K562 (cell line): ENCODE results near the gene MYO15A. TPM values are rescaled to one million over a fixed set of nuclear protein-coding genes. Genes with fewer than 3 reads are reported as not detected.

Experiments used
- ATAC-seq: fragments of 200-7000 bp; cut with Tn5 transposase; 3 replicates; pipeline ENCODE4 v1.9.1; 2020; ENCODE audit warnings: moderate library complexity
- BruUV-seq: library from RNA; stranded (reverse); fragments of 400-500 nt; replicated peaks from 2 replicates; lab custom pipeline; 2021; lab: Mats Ljungman, UMichigan
- CTCF ChIA-PET: fragments of 300-600 bp; formaldehyde crosslinking; extraction: SDS; loops from one replicate; lab custom pipeline; 2021; ENCODE audit warnings: low intra/inter-chr PET ratio; lab: Yijun Ruan, JAX
- POLR2A ChIA-PET: fragments of 300-600, 350-650 bp; sonication (Branson Sonifier 250); formaldehyde crosslinking; extraction: SDS; loops from one replicate; lab custom pipeline; 2021; ENCODE audit warnings: antibody characterized with exemption, inconsistent platforms; lab: Yijun Ruan, JAX
- DNase-seq, 4 experiments: peaks; one replicate each; pipeline versions ENCODE4 v3.0.0 to v3.0.0-alpha.2; 2011 to 2018; ENCODE audit warnings: low spot score in 3 of 4, mixed read lengths in 3 of 4; ENCODE audit errors: extremely low read depth in 1 of 4
- FAIRE-seq: peaks from 2 replicates; lab custom pipeline; 2011; peaks lifted over from hg19 to GRCh38; lab: Jason Lieb, UNC
- H2AFZ ChIP-seq: 2 replicates; pipeline ENCODE4 v1.6.0; 2011; ENCODE audit warnings: low read depth, low read length, control low read depth, inconsistent platforms
- H3K27ac ChIP-seq: fragments of 200-600 bp; 3 replicates; pipeline ENCODE4 v1.8.0; 2011; ENCODE audit warnings: low read depth, mild to moderate bottlenecking, control low read depth, inconsistent platforms, low read length, moderate library complexity, mixed read lengths; ENCODE audit errors: extremely low read depth
- H3K27me3 ChIP-seq, 2 experiments: fragments of 300-600 bp in 1 of 2; 2 replicates in 1 of 2; 3 replicates in 1 of 2; pipeline versions ENCODE4 v1.6.0 to v1.8.0; 2011; ENCODE audit warnings: inconsistent platforms in 2 of 2, low read length in 2 of 2, mild to moderate bottlenecking in 1 of 2, mixed read lengths in 1 of 2, moderate library complexity in 1 of 2; ENCODE audit not compliant: control insufficient read depth in 2 of 2, insufficient read depth in 2 of 2
- H3K36me3 ChIP-seq: fragments of 300-600 bp; 3 replicates; pipeline ENCODE4 v1.8.0; 2011; ENCODE audit warnings: mild to moderate bottlenecking, low read length, inconsistent platforms; ENCODE audit not compliant: control insufficient read depth, insufficient read depth
- H3K4me1 ChIP-seq, 2 experiments: fragments of 200-600 bp in 1 of 2; replicated peaks in 1 of 2; 2 replicates in 1 of 2; 3 replicates in 1 of 2; pipeline versions ENCODE4 v1.5.1 to v1.8.0; 2011; ENCODE audit warnings: inconsistent platforms in 2 of 2, low read length in 2 of 2, mild to moderate bottlenecking in 1 of 2, mixed read lengths in 1 of 2, moderate library complexity in 1 of 2; ENCODE audit not compliant: control insufficient read depth in 2 of 2, insufficient read depth in 2 of 2
- H3K4me2 ChIP-seq: 2 replicates; pipeline ENCODE4 v1.6.1; 2011; ENCODE audit warnings: low read length, control low read depth, inconsistent platforms, mixed read lengths; ENCODE audit not compliant: insufficient read depth
- H3K4me3 ChIP-seq: fragments of 200-600 bp; sonication (generic), shearing (Covaris generic); 2 replicates; pipeline ENCODE4 v1.5.1; 2016; ENCODE audit warnings: control low read depth, inconsistent platforms
- H3K79me2 ChIP-seq: fragments of 200-600 bp; 3 replicates; pipeline ENCODE4 v1.8.0; 2011; ENCODE audit warnings: low read length, inconsistent platforms; ENCODE audit not compliant: control insufficient read depth, insufficient read depth
- H3K9ac ChIP-seq, 2 experiments: 2 replicates each; pipeline versions ENCODE4 v1.6.0 to v1.6.1; 2011; ENCODE audit warnings: low read depth in 2 of 2, low read length in 2 of 2, control low read depth in 1 of 2, inconsistent platforms in 1 of 2, mild to moderate bottlenecking in 1 of 2, mixed read lengths in 1 of 2; ENCODE audit not compliant: insufficient read depth in 1 of 2
- H3K9me1 ChIP-seq: one replicate; pipeline ENCODE4 v1.6.0; 2011; ENCODE audit warnings: inconsistent platforms, mild to moderate bottlenecking, low read length, moderate library complexity; ENCODE audit not compliant: control insufficient read depth, insufficient read depth
- H3K9me3 ChIP-seq: replicated peaks from 2 replicates; pipeline ENCODE4 v1.5.1; 2011; ENCODE audit warnings: low read depth, low read length, inconsistent platforms; ENCODE audit not compliant: control insufficient read depth, insufficient read depth
- H4K20me1 ChIP-seq: replicated peaks from 2 replicates; pipeline ENCODE4 v1.6.1; 2011; ENCODE audit warnings: low read length, inconsistent platforms, mixed read lengths; ENCODE audit not compliant: control insufficient read depth, insufficient read depth
- COPS2 ChIP-seq: fragments of 450-650 bp; conservative IDR thresholded peaks from 2 replicates; pipeline ENCODE4 v1.6.1; 2016; ENCODE audit warnings: mild to moderate bottlenecking, moderate library complexity
- HDAC2 ChIP-seq: fragments of 450-650 bp; IDR thresholded peaks from 2 replicates; pipeline ENCODE4 v1.6.1; 2016; ENCODE audit warnings: mild to moderate bottlenecking
- KDM1A ChIP-seq, 2 experiments: fragments of 450-650 bp; IDR thresholded peaks; 2 replicates each; pipeline ENCODE4 v1.6.1; 2016; ENCODE audit warnings: mild to moderate bottlenecking in 2 of 2
- KDM4B ChIP-seq, 2 experiments: fragments of 450-650 bp in 1 of 2; sonication (generic) in 1 of 2; IDR thresholded peaks; 2 replicates each; pipeline ENCODE4 v1.6.1; 2016 to 2017; ENCODE audit warnings: borderline replicate concordance in 2 of 2, antibody characterized with exemption in 1 of 2, low read depth in 1 of 2, mild to moderate bottlenecking in 1 of 2
- NFIC ChIP-seq: fragments of 450-650 bp; IDR thresholded peaks from 2 replicates; pipeline ENCODE4 v1.6.1; 2017; ENCODE audit warnings: mild to moderate bottlenecking, inconsistent platforms
- RB1 ChIP-seq: fragments of 450-650 bp; IDR thresholded peaks from 2 replicates; pipeline ENCODE4 v1.6.1; 2017; ENCODE audit warnings: low read depth, mild to moderate bottlenecking
- ZSCAN29 ChIP-seq: fragments of 450-650 bp; IDR thresholded peaks from 2 replicates; pipeline ENCODE4 v1.6.1; 2017
- WGBS: fragments of 100-300 bp; shearing (Covaris generic); methylation state at CpG from one replicate; pipeline ENCODE4 v1.1.6; 2016; ENCODE audit warnings: low coverage, mixed read lengths; ENCODE audit not compliant: insufficient coverage; ENCODE audit errors: missing lambda C conversion rate; 5-methylcytosine and 5-hydroxymethylcytosine counted together
- in situ Hi-C: fragments of 300-500 bp; cut with MboI; formaldehyde crosslinking; loops from 4 replicates; pipeline ENCODE4 v1.15.0; 2018; ENCODE audit warnings: inconsistent platforms, mixed read lengths
- intact Hi-C: fragments of 100-400 bp; cut with micrococcal nuclease; formaldehyde crosslinking; loops from 2 replicates; pipeline ENCODE4 v1.14.2; 2022
- polyA plus RNA-seq, 8 experiments: library from polyadenylated mRNA; depleted of rRNA in 4 of 8; stranded (reverse) in 5 of 8; unstranded in 3 of 8; fragments of >200 nt; fragmentation: Nextera tagmentation in 2 of 8; fragmentation: Illumina TruSeq in 1 of 8; extraction: Ambion mirVana in 2 of 8; extraction: Trizol in 1 of 8; gene quantifications; 2 replicates each; pipeline versions ENCODE4 v1.2.1 to v1.2.3, GENCODE V29; 2011 to 2014; ENCODE audit warnings: inconsistent platforms in 1 of 8, missing spikeins in 1 of 8
- total RNA-seq, 7 experiments: library from RNA; depleted of rRNA in 6 of 7; stranded (reverse); fragments of >200 nt in 6 of 7; fragmentation: Illumina TruSeq in 2 of 7; extraction: Trizol in 2 of 7; gene quantifications; 2 replicates each; pipeline versions ENCODE4 v1.2.1 to v1.2.3, GENCODE V29; 2011 to 2021; ENCODE audit warnings: low replicate concordance in 1 of 7

The MYO15A gene
- total and polyA plus RNA-seq, 9 of the 15 experiments (the other 6 are each of a cell fraction or from before 2014, with no cell fraction given), result 0.05 to 0.88 (median 0.14) TPM; not detected in 1

DNA sequence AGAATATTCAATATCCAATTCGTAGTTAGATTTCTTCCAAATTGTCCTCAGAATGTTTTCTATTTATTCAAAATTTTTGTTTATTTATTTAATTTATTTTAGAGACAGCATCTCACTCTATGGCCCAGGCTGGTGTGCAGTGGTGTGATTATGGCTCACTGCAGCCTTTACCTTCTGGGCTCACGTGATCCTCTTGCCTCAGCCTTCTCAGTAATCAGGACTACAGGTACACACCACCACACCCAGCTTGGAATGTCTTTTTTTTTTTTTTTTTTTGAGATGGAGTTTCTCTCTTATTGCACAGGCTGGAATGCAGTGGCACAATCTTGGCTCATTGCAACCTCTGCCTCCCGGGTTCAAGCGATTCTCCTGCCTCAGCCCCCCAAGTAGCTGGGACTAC is 24.3 kb upstream of the MYO15A start:
- Histone ChIP-seq H3K9me1 (no peaks in the 10 kb centered on the region), H3K9ac (no peak overlapping the region), H4K20me1 (no peaks in the 10 kb centered on the region), H2AFZ (no peak overlapping the region), H3K4me2 (no peak overlapping the region), H3K4me1 (peaks cover 3 to 13% of the 10 kb centered on the region in 2 experiments; a peak in 4 of 5 replicates), H3K27ac (no peak overlapping the region), H3K9me3 (no peaks in the 10 kb centered on the region), H3K27me3 (no peaks in the 10 kb centered on the region), H3K79me2 (peaks cover 16% of the 10 kb centered on the region), H3K4me3 (no peak overlapping the region), H3K36me3 (no peaks in the 10 kb centered on the region)
- DNase-seq, result no peak
- FAIRE-seq, result no peak
- no peak for ATAC-seq
- BruUV-seq, result no TSS peak
- in situ Hi-C loops (no loop called here), intact Hi-C loops (no loop called here)
- ChIA-PET CTCF (no interaction called here), POLR2A (no interaction called here)
- 54% methylated on average over 2 of the region's 4 CpGs for WGBS
- TF ChIP-seq KDM1A (IDR thresholded peaks at IDR 0.05) (no peak), COPS2 (no peak), RB1 (no peak), KDM4B (IDR thresholded peaks at IDR 0.05; ENCODE audit: borderline replicate concordance in 2 of 2, low read depth in 1 of 2) (no peak), HDAC2 (no peak), NFIC (no peak), ZSCAN29 (no peak)
